Activated CD4-positive, alpha-beta T cell treated with anti-CD3 and anti-CD28 coated beads, Interleukin-2, Interleukin-4, amounts not matched to agents 100 ng/mL and 50 ng/mL, durations not matched to agents 16 hours and 8 hours (primary cell): ENCODE measurements around the gene VILL.
"Not testable (repeated sequence)": the region's sequence is repeated elsewhere in the genome, so short reads cannot be mapped to it uniquely, and the experiment has no call there.

Experiments used
- DNase-seq: peaks from one replicate; pipeline ENCODE4 v3.0.0-alpha.2; 2020; ENCODE audit warnings: low spot score

VILL gene

DNA sequence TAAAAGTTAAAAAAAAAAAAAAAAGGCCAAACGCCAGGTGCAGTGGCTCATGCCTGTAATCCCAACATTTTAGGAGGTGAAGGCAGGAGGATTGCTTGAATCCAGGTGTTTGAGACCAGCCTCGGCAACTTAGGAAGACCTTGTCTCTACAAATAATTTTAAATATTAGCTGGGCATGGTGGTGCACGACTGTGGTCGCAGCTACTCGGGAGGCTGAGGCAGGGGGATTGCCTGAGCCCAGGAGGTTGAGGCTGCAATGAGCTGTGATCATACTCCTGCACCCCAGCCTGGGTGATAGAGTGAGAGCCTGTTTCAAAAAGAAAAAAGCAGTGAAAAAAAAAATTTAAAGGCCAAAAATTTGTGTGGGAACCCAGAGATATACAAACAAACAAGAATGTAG, 45.7 kb downstream of the VILL start:
- DNase-seq, result no peak

DNA sequence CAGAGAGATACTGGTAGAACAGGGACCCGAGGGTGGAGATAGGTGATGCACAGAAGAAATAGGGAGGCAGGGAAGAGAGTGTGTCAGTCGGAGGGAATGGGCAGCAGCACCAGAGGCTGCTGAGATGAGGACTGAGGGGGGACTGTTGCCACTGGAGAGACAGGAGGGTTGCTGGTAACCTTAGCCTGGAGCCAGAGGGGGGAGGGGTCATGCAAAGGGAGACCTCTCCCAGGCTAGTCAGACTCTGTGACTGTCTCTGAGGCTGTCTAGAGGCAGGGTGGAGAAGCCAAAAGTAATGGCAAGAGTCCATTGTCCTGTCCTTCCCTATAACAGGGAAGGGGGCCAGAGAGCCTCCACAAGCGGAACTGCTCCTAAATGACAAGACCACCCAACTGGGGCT, 46.3 kb downstream of the VILL start:
- no peak for DNase-seq

DNA sequence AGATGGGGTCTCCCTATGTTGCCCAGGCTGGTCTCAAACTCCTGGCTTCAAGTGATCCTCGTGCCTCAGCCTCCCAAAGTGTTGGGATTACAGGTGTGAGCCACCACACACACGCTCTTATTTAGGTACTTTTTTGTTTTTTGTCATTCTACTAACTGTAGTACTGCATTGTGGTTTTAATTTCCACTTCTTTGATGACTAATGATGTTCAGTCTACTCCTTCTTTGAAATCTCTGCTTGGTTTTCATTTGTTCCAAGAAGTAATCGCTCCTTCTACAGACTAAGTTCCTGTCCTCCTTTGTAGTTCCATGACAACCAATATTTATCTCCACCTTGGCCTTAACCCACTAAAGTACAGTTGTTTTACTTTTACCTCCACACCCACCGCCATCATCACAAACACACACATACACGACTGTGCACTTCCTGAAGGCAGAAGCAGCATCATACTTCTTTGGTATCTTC, 47.9 kb downstream of the VILL start:
- peak; percentile 62 for DNase-seq

DNA sequence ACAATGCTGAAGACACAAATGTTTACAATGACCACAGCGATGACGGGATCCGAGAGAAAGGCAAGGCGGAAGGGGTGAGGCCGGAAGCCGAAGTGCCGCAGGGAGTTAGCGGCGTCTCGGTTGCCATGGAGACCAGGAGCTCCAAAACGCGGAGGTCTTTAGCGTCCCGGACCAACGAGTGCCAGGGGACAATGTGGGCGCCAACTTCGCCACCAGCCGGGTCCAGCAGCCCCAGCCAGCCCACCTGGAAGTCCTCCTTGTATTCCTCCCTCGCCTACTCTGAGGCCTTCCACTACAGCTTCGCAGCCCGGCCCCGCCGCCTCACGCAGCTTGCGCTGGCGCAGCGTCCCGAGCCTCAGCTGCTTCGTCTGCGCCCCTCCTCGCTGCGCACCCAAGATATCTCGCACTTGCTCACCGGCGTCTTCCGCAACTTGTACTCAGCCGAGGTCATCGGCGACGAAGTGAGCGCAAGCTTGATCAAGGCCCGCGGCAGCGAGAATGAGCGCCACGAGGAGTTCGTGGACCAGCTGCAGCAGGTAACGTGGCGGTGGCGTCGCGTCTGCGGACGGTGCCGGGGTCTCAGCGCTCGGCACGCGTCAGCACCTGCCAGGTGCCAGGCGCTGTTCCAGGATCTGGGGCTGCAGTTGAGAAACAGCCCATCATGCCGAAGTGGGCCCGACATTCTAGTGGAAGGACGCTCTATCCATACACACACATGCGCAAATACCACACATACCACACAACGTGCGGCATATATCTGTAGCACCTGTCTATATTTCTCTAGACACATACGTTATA, 48.7 kb downstream of the VILL start, which contains the start of gene DLEC1:
DLEC1 (plus strand) TSS at position 108 of the 798 bp plus-strand sequence; CDS start at position 126, 18 bp downstream.
- peak; percentile 91 for DNase-seq

DNA sequence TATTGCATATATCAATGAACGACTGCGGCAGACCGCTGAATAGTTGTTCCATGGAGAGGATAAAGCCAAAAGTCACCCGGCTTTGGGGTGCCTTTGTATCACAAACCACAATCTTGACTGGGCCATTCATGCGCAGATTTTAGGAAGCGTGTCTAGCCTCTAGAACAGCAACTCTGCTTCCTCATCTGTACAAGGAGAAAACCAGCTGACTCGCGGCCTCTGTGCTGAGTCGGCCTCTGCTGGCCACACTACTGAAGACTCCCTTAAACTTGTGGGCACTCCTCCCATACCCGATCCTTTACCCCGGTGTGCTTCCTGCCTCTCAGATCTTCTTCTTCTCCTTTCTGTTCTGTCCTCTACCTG, 49.3 kb downstream of the VILL start:
- DNase-seq, result peak; percentile 44

DNA sequence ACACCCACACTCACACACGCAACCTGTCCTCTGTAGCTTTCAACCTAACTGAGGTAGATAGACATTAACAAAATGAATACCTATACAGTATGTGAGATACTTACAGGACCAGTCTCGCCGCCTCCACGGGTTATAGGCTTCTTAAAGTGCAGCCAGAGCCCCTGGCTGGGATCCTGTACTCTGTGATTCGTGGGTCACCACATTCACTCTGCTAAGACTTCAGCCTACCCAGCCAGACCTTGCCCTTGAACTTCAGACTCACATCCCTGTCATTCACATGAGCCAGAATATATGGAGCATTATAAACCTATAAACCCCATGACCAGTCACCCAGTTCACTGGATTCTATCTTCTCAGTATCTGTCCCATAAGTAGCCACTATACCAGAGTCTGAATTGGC, 49.8 kb downstream of the VILL start:
- DNase-seq, result no peak

DNA sequence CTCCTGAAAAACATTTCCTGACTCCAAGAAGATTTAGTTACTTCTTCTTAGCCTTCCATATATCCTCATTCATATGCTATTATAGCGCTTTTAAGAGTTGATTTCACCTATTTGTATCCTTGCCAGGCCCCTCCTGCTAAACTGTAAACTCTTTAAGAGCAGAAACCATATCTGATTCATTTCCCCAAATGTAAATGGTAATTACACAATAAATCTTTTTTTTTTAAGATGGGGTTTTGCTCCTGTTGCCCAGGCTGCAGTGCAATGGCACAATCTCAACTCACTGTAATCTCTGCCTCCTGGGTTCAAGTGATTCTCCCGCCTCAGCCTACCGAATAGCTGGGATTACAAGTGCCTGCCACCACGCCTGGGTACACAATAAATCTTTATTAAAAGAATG, 52.9 kb downstream of the VILL start:
- DNase-seq, result no peak

DNA sequence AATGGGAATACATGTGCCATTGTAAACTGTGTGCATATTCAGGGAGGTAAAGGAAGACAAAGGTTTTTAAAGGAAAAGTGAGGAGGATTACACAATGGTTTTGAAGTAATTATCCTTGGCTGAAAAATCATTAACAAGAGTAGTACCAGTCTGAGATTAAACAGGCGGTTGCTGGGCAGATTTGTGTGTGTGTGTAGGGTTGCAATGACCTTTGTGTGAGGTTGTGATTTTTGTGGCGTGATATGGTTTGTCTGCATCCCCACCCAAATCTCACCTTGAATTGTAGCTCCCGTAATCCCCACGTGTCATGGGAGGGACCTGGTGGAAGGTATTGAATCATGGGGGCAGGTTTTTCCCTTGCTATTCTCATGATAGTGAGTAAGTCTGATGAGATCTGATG, 55.4 kb downstream of the VILL start:
- DNase-seq, result no peak

DNA sequence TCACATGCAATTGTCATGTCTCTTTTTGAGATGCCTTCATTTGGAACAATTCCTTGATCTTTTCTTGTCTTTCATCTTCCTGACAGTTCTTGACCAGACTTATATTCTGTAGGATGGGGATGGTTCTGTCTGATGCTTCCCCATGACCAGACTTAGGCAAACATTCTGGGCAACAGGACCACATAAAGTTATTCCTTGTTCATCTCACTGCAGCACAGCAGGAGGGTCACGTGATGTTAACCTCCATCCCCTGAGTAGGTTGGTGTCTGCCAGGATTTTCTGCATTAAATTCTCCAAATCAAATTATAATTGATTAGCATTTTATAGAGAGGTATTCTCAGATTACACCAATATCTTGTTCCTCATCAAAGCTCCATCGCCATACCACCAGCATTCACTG, 56.2 kb downstream of the VILL start:
- no peak for DNase-seq

DNA sequence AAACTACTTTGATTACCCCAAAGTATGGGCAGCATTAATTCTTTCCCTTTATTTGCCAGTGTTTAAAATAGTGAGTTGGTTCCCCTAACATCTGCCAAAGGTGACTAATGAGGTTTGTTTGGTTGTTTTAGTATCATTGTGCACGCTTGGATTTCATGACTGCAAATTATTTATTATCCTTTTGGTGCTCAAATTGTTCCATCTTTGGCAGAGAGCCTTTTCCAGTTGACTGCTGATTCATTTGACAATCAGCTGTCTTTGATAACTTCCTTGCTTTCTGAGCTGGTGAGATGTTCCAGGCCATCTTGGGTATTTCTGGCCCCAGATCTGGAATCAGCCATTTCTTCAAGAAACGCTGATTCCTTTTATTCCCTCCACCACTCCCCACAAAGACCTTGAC, 57.3 kb downstream of the VILL start:
- no peak for DNase-seq

DNA sequence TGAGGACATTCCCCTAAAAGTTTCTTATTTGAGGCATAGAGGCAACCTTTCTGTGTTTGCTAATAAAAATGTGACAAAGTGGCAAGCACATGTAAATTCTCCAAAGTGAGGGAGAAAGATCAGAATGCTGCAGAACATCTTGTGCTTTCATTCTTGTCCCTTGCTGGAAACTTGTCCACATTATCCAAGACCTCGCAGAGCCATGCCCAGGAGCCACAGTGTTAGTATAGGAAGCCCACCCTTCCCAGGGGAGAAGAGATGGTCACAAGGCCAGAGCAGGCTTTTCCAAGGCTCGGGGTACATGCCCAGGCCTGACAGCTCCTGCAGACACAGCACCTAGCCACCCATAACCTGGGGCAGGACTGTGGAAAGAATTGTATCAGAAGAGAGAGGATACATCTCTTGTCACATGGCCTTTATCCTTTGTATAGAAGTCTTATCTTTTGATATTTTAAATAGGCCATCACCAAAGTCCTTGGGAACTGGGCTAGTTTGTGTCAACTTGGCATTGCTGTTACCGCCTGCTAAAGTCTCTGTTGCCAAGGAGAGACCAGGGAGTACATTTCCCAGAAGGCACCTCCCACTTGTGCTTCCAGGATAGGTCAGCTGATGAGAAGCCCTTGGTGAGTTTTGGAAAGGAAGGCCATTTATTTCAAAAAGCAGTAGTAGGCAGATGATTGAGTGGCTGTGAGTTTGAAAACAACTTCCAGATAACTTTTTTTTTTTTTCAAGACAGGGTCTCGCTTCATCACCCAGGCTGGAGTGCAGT, 59.0 kb downstream of the VILL start:
- no peak for DNase-seq

DNA sequence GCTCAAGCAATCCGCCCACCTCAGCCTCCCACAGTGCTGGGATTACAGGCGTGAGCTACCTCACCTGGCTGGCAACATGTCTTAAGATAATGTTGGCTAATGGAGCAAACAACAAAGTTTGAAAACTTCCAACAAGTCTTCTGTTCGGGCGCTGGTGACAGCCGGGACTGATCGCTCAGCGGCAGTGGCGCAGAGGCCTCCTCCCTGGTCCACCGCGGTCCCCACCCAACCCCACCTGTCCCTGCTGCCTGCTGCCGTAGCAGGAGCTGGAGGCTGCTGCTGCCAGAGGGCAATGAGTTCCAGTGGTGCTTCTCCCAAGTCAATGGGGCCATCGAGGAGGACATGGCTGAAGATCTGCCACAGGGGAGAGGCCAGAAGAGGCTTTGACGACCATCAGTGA, 60.5 kb downstream of the VILL start:
- no peak for DNase-seq

DNA sequence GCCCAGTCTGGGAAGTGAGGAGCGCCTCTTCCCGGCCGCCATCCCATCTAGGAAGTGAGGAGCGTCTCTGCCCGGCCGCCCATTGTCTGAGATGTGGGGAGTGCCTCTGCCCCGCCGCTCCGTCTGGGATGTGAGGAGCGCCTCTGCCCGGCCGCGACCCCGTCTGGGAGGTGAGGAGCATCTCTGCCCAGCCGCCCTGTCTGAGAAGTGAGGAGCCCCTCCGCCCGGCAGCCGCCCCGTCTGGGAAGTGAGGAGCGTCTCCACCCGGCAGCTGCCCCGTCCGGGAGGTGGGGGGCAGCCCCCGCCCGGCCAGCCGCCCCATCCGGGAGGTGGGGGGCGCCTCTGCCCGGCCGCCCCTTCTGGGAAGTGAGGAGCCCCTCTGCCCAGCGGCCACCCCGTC, 62.7 kb downstream of the VILL start:
- DNase-seq, result not testable (repeated sequence)

DNA sequence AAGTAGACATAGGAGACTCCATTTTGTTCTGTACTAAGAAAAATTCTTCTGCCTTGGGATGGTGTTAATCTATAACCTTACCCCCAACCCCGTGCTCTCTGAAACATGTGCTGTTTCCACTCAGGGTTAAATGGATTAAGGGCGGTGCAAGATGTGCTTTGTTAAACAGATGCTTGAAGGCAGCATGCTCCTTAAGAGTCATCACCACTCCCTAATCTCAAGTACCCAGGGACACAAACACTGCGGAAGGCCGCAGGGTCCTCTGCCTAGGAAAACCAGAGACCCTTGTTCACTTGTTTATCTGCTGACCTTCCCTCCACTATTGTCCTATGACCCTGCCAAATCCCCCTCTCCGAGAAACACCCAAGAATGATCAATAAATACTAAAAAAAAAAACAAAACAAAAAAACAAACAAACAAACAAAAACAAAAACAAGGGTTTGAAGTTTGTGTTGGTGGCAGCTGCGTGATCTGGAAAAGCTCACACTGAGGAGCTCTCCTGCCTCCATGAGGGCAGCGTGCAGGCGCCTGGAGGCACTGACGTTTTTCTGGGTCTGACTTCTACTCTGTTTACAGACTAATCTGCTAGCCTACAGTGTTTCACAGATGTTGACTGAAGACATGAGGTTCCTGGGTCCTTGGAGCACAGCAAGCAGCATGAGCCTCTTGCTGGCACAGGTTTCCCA, 63.4 kb downstream of the VILL start:
- not testable (repeated sequence) for DNase-seq

DNA sequence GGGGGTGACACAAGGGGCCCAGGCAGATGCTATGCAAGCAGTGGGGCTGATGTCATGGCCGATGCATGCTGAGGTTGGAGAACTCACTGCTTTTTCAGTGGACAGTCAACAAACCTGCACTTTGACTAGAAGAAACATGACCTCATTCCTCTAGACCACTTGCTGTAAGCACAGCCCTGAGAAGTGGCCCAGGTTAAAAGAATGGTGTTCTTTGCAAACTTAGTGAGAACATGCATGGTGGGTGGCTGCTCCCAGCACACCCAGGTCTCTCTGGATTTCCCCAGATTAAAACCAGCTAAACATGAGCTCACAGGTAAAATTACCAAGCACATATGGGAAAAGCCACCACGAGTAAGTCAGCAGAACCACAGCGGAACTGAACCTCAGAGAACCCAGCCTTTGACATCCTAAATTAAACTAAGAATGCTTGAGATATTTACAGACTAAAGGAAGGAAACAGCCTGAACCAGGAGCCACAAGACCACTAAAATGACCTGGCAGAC, 64.0 kb downstream of the VILL start:
- DNase-seq, result no peak
